SH-SY5Y (cell line): ENCODE data around the gene CLTA.

Experiments used
- GATA2 ChIP-seq: IDR thresholded peaks from 2 replicates; pipeline ENCODE4 v1.6.1; 2011; ENCODE audit warnings: mild to moderate bottlenecking, low read depth, low read length
- GATA3 ChIP-seq: IDR thresholded peaks from 2 replicates; pipeline ENCODE4 v1.6.1; 2011; ENCODE audit warnings: low read depth, mild to moderate bottlenecking, low read length, moderate library complexity

Gene CLTA

DNA sequence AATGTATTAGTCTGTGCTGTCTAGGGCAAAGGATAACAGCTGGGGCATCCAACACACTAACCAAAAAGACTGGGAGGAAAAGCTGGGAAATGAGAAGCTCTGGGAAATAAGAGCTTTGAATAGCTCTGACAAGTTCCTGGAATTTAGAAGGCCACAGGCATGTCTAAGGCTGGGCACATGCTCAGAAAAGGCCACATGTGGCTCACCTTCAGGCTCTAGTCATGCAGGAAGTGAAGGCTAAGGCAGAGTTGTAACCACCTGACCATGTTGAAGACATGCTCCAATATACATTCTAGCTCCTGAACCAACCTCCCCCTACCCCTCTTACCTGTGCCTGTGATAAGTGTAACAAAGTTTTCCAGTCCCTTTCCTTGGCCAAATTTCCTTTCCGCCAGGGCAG, 31.7 kb downstream of the CLTA start:
- TF ChIP-seq GATA3 (no peak), GATA2 (no peak)

DNA sequence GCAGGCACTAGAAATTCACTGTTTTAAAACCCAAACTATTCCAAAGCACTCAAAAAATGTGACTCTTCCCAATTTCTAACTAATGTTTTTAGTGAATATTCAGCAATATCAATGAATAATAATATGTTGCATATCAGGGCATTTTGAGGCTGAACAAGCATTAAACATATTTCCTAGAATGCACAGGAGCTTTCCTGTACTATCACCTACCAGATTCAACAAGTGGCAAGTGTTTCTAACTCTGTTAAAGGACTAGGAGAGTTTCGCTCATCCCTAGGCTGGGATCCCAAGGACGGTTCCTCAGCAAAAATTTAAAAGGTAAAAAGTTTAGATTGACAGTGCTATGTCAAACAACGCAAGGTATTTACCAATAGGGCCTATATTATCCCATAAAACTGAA, 46.5 kb downstream of the CLTA start:
- TF ChIP-seq GATA3: no peak
- no peak for TF ChIP-seq GATA2

DNA sequence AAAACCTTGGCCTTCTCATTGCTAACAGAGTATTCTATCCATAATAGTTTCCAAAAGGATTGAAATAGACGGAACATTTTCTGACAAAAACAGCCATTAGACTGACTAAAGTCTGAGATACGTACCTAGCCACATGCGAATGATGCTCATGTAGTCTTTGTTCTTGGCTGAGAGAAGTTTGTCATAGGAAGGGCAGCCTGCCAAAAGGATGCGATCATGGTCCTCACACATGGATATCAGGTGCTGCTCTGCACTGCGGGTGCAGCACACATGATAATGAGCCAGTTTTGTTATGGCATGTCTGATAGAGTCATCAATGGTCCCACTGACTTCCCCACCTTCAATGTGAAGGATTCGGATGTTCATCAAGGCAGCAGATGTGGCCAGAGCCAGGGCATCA, 55.2 kb downstream of the CLTA start:
- TF ChIP-seq GATA2: no peak
- TF ChIP-seq GATA3: no peak

DNA sequence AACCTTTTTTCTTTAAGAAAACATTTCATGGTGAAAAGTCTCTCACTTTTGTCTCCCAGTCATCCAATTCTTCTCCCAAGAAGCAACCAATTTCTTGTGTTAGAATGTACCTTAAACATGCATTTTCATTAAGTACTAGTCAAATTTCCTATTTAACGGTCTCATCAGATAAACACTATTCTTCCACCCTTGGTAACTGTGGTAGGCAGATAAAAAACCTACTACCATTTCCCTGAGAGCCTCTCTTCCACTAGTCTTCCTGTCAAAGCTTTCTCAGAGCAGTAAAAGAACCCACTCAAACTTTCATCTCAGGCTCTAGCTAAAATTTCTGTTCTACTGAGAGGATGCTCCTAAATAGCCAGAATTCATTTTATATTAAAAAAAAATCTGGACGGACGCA, 56.6 kb downstream of the CLTA start:
- TF ChIP-seq GATA2: no peak
- no peak for TF ChIP-seq GATA3

DNA sequence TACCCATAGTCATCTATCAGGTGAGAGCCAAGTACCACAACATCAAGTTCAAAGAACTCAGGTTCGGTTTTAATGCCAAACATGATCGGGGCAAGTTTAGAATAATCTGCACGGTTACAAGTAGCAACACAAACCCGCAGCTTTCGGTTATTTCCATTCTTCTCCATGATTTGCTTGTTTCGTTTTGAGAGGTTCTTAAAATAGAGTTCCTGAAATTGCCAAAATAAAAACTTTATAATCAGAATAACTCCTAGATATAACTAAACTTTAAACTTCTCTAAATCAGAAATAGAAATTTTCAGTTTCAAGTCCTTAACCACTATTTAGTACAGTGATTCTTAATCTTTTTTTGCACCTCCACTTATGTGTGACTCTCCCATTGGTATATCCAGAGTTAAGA, 58.5 kb downstream of the CLTA start:
- TF ChIP-seq GATA3 (no peak), GATA2 (no peak)

DNA sequence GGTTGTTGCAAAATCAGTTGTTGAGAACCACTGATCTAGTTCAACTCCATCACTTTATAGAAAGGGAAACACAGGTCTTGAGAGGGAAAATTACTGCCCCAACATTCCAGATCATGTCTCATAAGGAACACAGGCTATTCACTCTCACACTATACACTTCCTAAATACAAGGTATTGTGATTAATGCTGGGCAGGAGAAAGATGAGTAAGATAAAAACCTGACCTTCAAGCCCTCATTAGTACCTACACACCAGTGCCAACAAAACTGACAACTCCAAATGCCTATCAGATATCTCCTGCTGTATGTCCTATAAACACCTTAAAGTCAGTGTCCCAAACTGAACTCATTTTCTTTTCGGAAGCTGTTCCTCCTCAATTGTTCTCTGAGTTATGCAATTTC, 59.4 kb downstream of the CLTA start:
- no peak for TF ChIP-seq GATA3
- no peak for TF ChIP-seq GATA2

DNA sequence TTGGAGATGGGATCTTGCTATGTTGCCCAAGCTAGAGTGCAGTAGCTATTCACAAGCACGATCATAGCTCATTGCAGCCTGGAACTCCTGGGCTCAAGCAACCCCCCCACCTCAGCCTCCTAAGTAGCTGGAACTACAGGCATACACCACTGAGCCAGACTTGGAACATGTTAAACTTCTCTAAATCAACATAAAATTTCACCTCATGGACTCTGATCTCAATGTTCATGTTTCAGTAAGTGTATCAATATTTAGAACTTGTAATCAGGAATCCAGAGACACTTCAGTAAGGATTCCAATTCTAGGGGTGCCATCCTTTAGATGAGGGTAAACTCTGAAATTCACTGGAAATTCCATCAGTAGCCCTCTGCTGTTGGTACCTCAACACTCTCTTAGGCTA, 60.7 kb downstream of the CLTA start:
- TF ChIP-seq GATA2: no peak
- TF ChIP-seq GATA3: no peak

DNA sequence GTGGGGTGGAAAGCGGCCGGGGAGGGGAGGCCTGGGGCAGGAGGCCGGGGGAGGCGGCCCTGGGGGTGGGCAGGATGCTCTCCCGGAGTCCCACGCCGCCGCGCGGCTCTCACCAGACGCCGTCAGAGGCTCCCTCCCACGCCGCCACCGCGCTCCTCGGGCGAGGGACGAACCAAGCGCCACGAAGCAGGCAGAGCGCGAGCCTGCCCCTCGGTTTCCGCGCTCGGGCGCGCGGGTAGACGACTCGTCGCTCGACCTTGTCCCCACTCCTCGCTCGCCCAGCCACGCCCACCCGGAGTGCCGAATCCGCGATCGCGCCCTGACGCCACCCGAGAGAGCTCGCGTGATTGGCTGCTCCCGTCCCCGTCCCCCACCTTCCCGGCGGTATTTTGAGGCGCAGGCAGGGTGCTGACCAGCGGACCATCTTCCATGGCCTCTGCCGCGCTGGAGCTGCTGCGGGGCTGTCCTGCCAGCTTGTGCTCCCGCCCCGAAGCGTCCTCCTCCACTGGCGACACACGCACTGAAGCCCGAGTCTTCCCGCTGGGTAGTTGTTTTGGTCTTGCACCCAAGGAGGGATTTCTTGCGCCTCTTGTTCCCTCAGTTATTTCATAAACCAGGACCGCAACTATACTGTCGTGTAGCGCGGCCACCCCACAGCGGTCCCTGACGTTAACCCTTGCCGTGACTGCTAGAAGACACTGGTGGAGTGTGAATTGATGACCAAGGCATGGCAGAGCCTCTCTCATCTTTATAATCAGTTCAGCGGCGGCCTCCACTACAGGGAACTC, 67.7 kb downstream of the CLTA start, which contains the start of gene GNE:
TSS of gene GNE (minus strand) at position 241 of the 788 bp plus-strand sequence. CDS start 9,093 bp downstream, outside the sequence.
- no peak for TF ChIP-seq GATA3
- TF ChIP-seq GATA2: no peak

DNA sequence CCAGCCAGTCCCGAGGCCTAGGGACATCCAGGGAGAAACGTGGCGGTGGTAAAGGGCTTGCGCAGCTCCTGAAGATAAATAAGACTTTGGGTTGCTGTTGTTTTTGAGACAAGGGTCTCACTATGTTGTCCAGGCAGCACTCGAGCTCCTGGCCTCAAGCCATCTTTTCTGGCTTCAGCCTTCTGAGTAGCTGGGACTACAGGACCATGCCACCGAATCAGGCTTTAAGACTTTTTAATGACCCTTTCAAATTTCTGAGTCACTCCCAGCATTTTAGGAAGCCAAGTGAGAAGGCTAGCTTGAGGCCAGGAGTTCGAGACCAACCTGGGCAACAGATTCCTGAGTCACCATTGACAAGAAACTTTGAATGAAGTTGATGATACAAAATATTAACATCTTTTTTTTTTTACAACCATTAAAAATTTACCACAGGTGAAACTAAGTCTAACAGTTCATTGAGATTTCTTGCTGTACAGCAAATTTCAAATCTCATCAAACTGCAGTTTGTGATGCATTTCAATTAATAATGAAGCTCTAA, 68.3 kb downstream of the CLTA start:
- TF ChIP-seq GATA2: no peak
- TF ChIP-seq GATA3: no peak
